ENCODE results near the gene SPESP1.

SPESP1 gene

DNA sequence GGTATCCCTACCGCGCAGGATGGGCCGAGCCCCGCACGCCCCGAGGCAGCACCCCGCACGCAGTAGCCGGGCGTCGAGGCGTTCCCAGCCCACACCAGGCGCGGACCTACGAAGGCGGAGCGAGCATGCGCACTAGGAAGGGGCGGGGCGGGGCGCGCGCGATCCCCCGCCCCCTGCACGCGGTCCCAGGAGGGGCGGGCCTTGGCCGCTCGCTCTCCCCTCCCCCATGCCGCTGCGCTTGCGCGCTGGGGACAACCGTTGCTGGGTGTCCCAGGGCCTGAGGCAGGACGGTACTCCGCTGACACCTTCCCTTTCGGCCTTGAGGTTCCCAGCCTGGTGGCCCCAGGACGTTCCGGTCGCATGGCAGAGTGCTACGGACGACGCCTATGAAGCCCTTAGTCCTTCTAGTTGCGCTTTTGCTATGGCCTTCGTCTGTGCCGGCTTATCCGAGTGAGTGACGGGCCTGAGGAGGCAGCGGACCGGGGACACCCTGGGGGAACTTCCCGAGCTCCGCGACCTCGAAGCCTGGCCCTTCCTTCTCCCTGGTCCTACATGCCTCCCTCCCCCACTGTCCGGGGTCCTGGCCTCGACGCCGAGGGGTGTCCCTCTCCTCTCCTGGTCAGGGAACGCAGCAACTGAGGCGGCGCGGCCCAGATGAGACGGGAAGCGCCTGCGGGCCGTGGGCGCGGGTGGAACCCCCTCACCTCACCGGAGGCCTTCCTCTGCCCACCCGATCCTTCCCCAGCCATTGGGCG, at the start of gene SPESP1:
SPESP1 (plus strand) TSS at position 258 of the 755 bp plus-strand sequence; CDS start at position 387, 129 bp downstream.
- TF ChIP-seq, protein P1, sequence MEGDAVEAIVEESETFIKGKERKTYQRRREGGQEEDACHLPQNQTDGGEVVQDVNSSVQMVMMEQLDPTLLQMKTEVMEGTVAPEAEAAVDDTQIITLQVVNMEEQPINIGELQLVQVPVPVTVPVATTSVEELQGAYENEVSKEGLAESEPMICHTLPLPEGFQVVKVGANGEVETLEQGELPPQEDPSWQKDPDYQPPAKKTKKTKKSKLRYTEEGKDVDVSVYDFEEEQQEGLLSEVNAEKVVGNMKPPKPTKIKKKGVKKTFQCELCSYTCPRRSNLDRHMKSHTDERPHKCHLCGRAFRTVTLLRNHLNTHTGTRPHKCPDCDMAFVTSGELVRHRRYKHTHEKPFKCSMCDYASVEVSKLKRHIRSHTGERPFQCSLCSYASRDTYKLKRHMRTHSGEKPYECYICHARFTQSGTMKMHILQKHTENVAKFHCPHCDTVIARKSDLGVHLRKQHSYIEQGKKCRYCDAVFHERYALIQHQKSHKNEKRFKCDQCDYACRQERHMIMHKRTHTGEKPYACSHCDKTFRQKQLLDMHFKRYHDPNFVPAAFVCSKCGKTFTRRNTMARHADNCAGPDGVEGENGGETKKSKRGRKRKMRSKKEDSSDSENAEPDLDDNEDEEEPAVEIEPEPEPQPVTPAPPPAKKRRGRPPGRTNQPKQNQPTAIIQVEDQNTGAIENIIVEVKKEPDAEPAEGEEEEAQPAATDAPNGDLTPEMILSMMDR (IDR thresholded peaks at IDR 0.05): no peak

DNA sequence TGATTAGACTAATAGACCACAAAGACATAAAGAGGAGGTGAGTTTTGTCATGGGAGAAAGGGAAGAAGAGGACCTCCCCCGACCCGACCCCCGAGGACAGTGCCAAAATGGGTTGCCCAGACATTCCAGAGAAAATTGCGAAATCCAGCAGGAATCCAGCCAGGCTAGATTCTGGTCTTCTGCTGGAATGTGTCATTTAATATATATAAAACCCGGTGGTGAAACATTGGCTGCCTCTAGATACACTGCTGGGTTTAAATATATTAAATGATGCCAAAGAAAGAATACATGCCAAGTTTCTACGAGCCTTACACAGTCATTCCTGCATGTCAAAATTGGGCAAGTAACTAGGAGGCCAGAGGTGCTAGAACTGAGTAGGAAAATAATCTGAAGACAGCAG, 45.3 kb upstream of the SPESP1 start:
- TF ChIP-seq, protein P1 (IDR thresholded peaks at IDR 0.05): no peak

DNA sequence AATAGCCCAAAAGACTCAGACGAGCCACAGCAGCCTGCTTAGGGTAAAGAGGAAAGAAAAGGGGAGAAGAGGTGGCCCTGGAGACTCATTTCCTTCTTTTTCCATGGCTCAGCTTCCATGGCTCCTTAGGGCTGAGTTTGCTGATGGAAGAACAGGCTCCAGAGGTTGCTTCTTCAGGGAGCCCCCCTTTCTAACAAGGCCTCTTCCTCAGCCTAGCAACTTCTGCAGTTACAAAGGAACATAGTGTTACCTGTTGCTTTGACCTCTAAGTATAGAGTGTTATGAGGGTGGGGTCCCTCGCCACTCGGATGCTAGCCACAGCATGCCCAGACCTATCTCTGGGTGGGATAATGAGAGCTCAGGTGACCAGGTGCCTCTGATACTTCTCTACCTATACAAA, 43.2 kb upstream of the SPESP1 start:
- TF ChIP-seq, protein P1 (IDR thresholded peaks at IDR 0.05): no peak

DNA sequence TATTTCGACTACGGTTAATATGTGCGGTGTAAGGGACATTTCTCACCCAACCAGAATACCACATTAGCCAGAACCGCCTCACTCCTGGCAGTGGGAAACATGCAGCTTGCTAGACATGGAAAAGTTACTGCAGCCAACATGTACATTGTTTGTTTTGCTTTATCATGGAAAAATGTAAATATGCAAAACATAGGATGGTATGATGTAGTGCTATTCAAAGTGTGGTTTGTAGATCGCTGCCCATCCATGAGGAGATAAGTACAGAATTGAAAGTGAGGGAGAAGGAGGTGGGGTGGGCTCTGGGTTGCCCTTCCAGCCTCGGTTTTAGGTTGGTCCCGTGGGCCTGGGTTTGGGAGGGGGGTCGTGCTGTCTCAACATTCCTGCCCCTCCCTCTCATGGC, 42.5 kb upstream of the SPESP1 start:
- TF ChIP-seq, protein P1 (IDR thresholded peaks at IDR 0.05): no peak

DNA sequence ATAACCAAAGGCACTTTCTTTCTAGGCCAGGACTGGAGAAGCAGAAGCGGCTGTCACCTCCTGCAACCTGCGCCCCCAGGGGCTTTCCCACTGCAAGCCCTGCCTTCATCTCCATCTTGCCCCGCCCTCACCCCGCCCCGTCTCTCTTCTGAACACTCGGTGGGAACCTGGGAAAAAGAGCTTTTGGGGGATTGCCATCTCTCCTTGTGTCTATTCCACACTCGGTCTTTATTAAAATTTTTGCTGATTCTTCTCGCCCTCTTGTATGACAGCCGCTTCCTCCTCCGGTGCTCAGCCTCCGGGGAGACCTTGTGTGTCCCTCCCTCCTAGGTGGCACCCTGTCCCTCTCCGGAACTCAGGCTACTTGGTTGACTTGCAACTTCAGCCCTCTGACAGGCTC, 41.9 kb upstream of the SPESP1 start:
- TF ChIP-seq, protein P1 (IDR thresholded peaks at IDR 0.05): no peak

DNA sequence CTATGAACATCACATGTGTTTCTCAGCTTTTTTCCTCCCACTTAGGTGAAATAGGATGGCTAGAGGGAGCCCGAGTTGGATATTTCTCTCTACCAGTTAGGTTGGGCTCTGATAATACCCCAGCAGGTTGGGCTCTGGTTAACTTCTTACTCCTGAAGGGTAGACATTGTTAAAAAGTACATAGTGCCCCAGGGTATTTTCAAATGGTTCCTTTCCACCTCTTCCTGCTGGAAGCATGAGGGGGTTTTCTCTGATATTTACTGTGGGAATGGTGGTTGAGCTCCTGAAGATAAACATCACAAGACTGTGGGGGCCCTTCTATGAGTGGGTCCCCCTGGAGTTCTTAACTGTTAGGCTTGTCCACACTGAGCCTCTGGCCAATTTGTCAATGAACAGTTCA, 36.1 kb upstream of the SPESP1 start:
- TF ChIP-seq, protein P1 (IDR thresholded peaks at IDR 0.05): no peak

DNA sequence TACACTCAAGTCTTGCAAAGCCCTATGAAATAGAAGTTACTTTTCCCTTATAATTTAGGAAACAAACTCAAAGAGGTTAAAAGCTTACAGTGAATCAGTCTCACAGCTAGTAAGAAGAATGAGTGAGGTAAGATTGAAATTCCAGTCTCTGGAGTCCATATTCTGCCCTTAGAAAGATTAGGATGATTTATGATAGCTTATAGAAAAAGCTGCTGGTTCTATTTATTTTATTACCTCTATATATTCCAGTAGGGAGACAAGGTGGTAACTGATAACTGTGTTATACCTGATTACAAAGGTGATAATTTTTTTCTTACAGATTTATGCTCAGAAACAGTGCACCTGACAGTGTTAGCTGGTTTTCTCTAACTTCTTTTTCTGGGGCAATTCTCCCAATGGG, 34.1 kb upstream of the SPESP1 start:
- TF ChIP-seq, protein P1 (IDR thresholded peaks at IDR 0.05): no peak

DNA sequence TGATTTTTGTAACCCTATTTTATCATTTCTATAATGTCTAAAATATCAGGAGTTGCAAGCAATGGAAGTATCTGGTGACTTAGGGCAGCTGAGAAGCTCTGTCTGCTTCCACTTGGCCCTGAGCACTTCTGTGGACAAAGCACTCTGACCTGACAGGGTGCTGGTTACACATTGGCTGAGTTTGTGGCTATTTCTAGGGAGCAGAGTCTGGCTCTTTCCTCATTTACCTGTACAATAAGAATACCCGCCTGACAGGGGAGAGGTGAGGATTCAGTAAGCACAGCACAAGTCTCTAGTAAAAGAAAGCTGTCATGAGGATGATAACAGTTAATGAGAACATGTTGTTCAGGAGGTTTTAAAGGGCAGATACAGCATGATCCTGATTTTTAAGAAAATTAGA, 33.3 kb upstream of the SPESP1 start:
- TF ChIP-seq, protein P1 (IDR thresholded peaks at IDR 0.05): no peak

Data from LNCAP (cell line).